HepG2 (cell line): Measurements from ENCODE around the gene ERH. TPM values are rescaled to one million over a fixed set of nuclear protein-coding genes. Genes with fewer than 3 reads are reported as not detected.
A peak's percentile ranks its signal among the peaks of the same experiment; 100 is the strongest.
"Not testable (repeated sequence)": the region's sequence is repeated elsewhere in the genome, so short reads cannot be mapped to it uniquely, and the experiment has no call there.

Experiments
- ATAC-seq: fragments of 200-7000 bp; cut with Tn5 transposase; 3 replicates; pipeline ENCODE4 v1.9.1; 2020; ENCODE audit warnings: mild to moderate bottlenecking, moderate library complexity
- BruUV-seq: library from RNA; stranded (reverse); fragments of 400-500 nt; replicated peaks from 2 replicates; lab custom pipeline; 2021; lab: Mats Ljungman, UMichigan
- CTCF ChIA-PET: fragments of 300-600 bp; formaldehyde crosslinking; extraction: SDS; loops from one replicate; lab custom pipeline; 2021; ENCODE audit warnings: low total read pairs, inconsistent platforms, low intra/inter-chr PET ratio; lab: Yijun Ruan, JAX
- POLR2A ChIA-PET: fragments of 350-600 bp; sonication (Branson Sonifier 250); formaldehyde crosslinking; loops from one replicate; lab custom pipeline; 2020; ENCODE audit warnings: antibody characterized with exemption, inconsistent platforms; lab: Yijun Ruan, JAX
- DNase-seq: peaks from one replicate; pipeline ENCODE4 v3.0.0-alpha.2; 2015; ENCODE audit warnings: low spot score
- FAIRE-seq: peaks from 3 replicates; lab custom pipeline; 2011; peaks lifted over from hg19 to GRCh38; lab: Jason Lieb, UNC
- H2AFZ ChIP-seq: one replicate; pipeline ENCODE4 v1.6.1; 2011; ENCODE audit warnings: low read length, inconsistent platforms
- H3K27ac ChIP-seq: fragments of 300-600 bp; 3 replicates; pipeline ENCODE4 v1.8.0; 2011; ENCODE audit warnings: mixed run types, mild to moderate bottlenecking, mixed read lengths, low read length, inconsistent platforms; ENCODE audit not compliant: insufficient read depth; ENCODE audit errors: extremely low read length
- H3K27me3 ChIP-seq, 2 experiments: fragments of 200-600 bp in 1 of 2; 2 replicates in 1 of 2; 3 replicates in 1 of 2; pipeline versions ENCODE4 v1.6.0 to v1.8.0; 2011; ENCODE audit warnings: low read length in 2 of 2, mild to moderate bottlenecking in 2 of 2, moderate library complexity in 2 of 2, inconsistent platforms in 1 of 2; ENCODE audit not compliant: insufficient read depth in 2 of 2, control insufficient read depth in 1 of 2
- H3K36me3 ChIP-seq, 2 experiments: fragments of 200-600 bp in 1 of 2; replicated peaks in 1 of 2; 2 replicates in 1 of 2; 3 replicates in 1 of 2; pipeline versions ENCODE4 v1.5.1 to v1.8.0; 2011; ENCODE audit warnings: low read length in 2 of 2, inconsistent platforms in 1 of 2; ENCODE audit not compliant: insufficient read depth in 2 of 2, control insufficient read depth in 1 of 2
- H3K4me1 ChIP-seq: 2 replicates; pipeline ENCODE4 v1.5.1; 2012; ENCODE audit warnings: low read length, inconsistent platforms; ENCODE audit not compliant: insufficient read depth
- H3K4me2 ChIP-seq: 2 replicates; pipeline ENCODE4 v1.6.0; 2011; ENCODE audit warnings: low read depth, low read length, inconsistent platforms
- H3K4me3 ChIP-seq, 3 experiments: fragments of 200-600 bp in 1 of 3; sonication (generic), shearing (Covaris generic) in 1 of 3; replicated peaks in 1 of 3; 2 replicates each; pipeline ENCODE4 v1.5.1; 2011 to 2016; ENCODE audit warnings: low read length in 3 of 3, inconsistent platforms in 2 of 3, low read depth in 2 of 3, mild to moderate bottlenecking in 2 of 3, control low read depth in 1 of 3, mixed read lengths in 1 of 3; ENCODE audit not compliant: insufficient read depth in 1 of 3
- H3K79me2 ChIP-seq: one replicate; pipeline ENCODE4 v1.6.1; 2011; ENCODE audit warnings: low read length, inconsistent platforms; ENCODE audit not compliant: insufficient read depth
- H3K9ac ChIP-seq: 2 replicates; pipeline ENCODE4 v1.6.0; 2011; ENCODE audit warnings: mild to moderate bottlenecking, low read depth, low read length, inconsistent platforms; ENCODE audit not compliant: insufficient read depth
- H3K9me3 ChIP-seq: 2 replicates; pipeline ENCODE4 v1.5.1; 2012; ENCODE audit warnings: mild to moderate bottlenecking, low read length
- H4K20me1 ChIP-seq: 2 replicates; pipeline ENCODE4 v1.6.0; 2011; ENCODE audit warnings: inconsistent platforms, mild to moderate bottlenecking, low read length, moderate library complexity; ENCODE audit not compliant: insufficient read depth
- SRY ChIP-seq: sonication (generic); formaldehyde crosslinking; IDR thresholded peaks from 2 replicates; pipeline ENCODE4 v1.8.0; 2022; ENCODE audit warnings: mild to moderate bottlenecking, missing genetic modification reagents
- TCF7L2 ChIP-seq: IDR thresholded peaks from 2 replicates; pipeline ENCODE4 v1.6.1; 2011; ENCODE audit warnings: mild to moderate bottlenecking, low read depth, low read length, moderate library complexity
- TEAD3 ChIP-seq: optimal IDR thresholded peaks from 2 replicates; pipeline ENCODE3; 2016; ENCODE audit warnings: borderline replicate concordance
- ZBTB38 ChIP-seq: sonication (generic); formaldehyde crosslinking; IDR thresholded peaks from 2 replicates; pipeline ENCODE4 v1.5.1; 2020; ENCODE audit warnings: mild to moderate bottlenecking, missing genetic modification reagents
- ZFP41 ChIP-seq: sonication (generic); formaldehyde crosslinking; IDR thresholded peaks from 2 replicates; pipeline ENCODE4 v1.4.0; 2020; ENCODE audit warnings: mild to moderate bottlenecking, missing genetic modification reagents, borderline replicate concordance
- ZNF543 ChIP-seq: sonication (generic); formaldehyde crosslinking; IDR thresholded peaks from 2 replicates; pipeline ENCODE4 v1.4.0; 2020; ENCODE audit warnings: mild to moderate bottlenecking, missing genetic modification reagents
- ZNF556 ChIP-seq: sonication (generic); formaldehyde crosslinking; IDR thresholded peaks from 2 replicates; pipeline ENCODE4 v1.4.0; 2020; ENCODE audit warnings: mild to moderate bottlenecking, missing genetic modification reagents, borderline replicate concordance
- WGBS: methylation state at CpG from one replicate; pipeline ENCODE4 v1.1.6; 2017; ENCODE audit warnings: low lambda C conversion rate; 5-methylcytosine and 5-hydroxymethylcytosine counted together
- in situ Hi-C: cut with HindIII; loops from 2 replicates; pipeline ENCODE4 v1.10.0; 2017; ENCODE audit warnings: low pct_unique_long_range_greater_than_20kb; ENCODE audit not compliant: extremely low pct_ligation_motif_present
- intact Hi-C: fragments of 100-400 bp; cut with micrococcal nuclease; formaldehyde crosslinking; loops from one replicate; pipeline ENCODE4 v1.10.0; 2022; ENCODE audit not compliant: unreplicated experiment
- polyA plus RNA-seq, 8 experiments: library from polyadenylated mRNA; depleted of rRNA in 3 of 8; stranded (reverse) in 7 of 8; unstranded in 1 of 8; fragments of >200 nt; fragmentation: Illumina TruSeq in 4 of 8; extraction: Trizol in 4 of 8; gene quantifications; 2 replicates each; pipeline versions ENCODE4 v1.2.1 to v1.2.3, GENCODE V29; 2011 to 2016; ENCODE audit warnings: low read depth in 4 of 8, missing spikeins in 1 of 8, mixed read lengths in 1 of 8; ENCODE audit not compliant: insufficient read depth in 1 of 8
- total RNA-seq, 5 experiments: library from RNA; depleted of rRNA; stranded (reverse); fragments of >200 nt; fragmentation: Illumina TruSeq; extraction: Trizol; gene quantifications; 2 replicates each; pipeline ENCODE4 v1.2.3, GENCODE V29; 2016; ENCODE audit warnings: low read depth in 1 of 5
- TF ChIP-seq, protein P1 (sequence below): sonication (generic); formaldehyde crosslinking; IDR thresholded peaks from 2 replicates; pipeline ENCODE4 v1.4.0; 2020; ENCODE audit warnings: missing genetic modification reagents, mild to moderate bottlenecking, borderline replicate concordance

Gene ERH
- total and polyA plus RNA-seq, 2 of the 13 experiments (the other 11 are each of a cell fraction or from before 2014, with no cell fraction given), result 105 to 341 TPM

GRCh38 chr14:69392481-69392880 is 5.6 kb downstream of the ERH start (continued):
- no peak for TF ChIP-seq TCF7L2
- no peak for TF ChIP-seq ZNF556 (CRISPR knock-in tag)
- no peak for TF ChIP-seq SRY (CRISPR knock-in tag)
- no peak for TF ChIP-seq ZFP41
- no peak for TF ChIP-seq ZNF543 (CRISPR knock-in tag)

DNA sequence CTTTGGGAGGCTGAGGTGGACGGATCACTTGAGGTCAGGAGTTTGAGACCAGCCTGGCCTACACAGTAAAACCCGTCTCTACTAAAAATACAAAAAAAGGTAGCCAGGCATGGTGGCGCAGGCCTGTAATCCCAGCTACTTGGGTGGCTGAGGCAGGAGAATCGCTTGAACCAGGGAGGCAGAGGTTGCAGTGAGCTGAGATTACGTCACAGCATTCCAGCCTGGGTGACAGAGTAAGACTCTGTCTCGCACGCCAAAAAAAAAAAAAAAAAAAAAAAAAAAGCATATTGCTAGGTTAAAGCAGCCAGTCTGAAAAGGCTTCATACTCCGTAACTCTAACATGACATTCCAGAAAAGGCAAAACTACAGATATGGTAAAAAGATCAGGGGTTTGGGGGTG is 6.7 kb downstream of the ERH start:
- WGBS, result 81% methylated on average over 8 of the region's 8 CpGs
- not testable (repeated sequence) for ATAC-seq, H3K4me3 ChIP-seq, DNase-seq, H3K27me3 ChIP-seq, H3K27ac ChIP-seq
- TF ChIP-seq, protein P1, sequence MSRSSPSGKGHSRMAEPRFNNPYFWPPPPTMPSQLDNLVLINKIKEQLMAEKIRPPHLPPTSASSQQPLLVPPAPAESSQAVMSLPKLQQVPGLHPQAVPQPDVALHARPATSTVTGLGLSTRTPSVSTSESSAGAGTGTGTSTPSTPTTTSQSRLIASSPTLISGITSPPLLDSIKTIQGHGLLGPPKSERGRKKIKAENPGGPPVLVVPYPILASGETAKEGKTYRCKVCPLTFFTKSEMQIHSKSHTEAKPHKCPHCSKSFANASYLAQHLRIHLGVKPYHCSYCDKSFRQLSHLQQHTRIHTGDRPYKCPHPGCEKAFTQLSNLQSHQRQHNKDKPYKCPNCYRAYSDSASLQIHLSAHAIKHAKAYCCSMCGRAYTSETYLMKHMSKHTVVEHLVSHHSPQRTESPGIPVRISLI, result peak; percentile 57; the same call in 1 of the 2 replicates
- TF ChIP-seq ZBTB38 (CRISPR knock-in tag) (peak; percentile 36; the same call in 1 of the 2 replicates), TEAD3 (CRISPR knock-in tag) (peak; percentile 59)
- TF ChIP-seq, all 625 proteins: peak for 3; not testable (repeated sequence) for 622
- CTCF ChIA-PET, H3K4me2 ChIP-seq, H2AFZ ChIP-seq, in situ Hi-C loops, intact Hi-C loops, H3K9ac ChIP-seq, BruUV-seq, FAIRE-seq, H3K9me3 ChIP-seq: not testable (repeated sequence)
- H4K20me1 ChIP-seq, result peaks cover 42% of the 10 kb centered on the region
- POLR2A ChIA-PET, result interaction anchor here (1.0 kb wide), 1 partner anchor 12 kb away, joined by 3 read pairs; no protein-coding TSS in a partner anchor
- H3K4me1 ChIP-seq, result peaks cover 60% of the 10 kb centered on the region
- H3K36me3 ChIP-seq, result peaks cover 23 to 73% of the 10 kb centered on the region in 2 experiments
- H3K79me2 ChIP-seq, result peaks cover 95% of the 10 kb centered on the region
